ENCODE data around the gene IL17RB. TPM values are rescaled to one million over a fixed set of nuclear protein-coding genes. Genes with fewer than 3 reads are reported as not detected.

The IL17RB gene
- total RNA-seq, 1 donor from 2014 or later, result not detected

DNA sequence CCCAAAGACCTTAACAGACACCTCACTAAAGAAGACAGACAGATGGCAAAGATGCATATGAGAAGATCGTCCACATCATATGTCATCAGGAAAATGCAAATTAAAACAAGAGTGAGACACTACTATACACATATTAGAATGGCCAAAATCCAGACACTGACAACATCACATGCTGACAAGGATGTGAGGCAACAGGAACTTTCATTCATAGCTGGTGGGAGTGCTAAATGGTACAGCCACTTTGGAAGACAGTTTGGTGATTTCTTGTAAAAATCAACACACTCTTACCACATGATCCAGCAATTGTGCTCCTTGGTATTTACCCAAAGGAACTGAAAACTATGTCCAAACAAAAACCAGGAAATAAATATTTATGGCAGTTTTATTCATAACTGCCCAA is 17.8 kb upstream of the IL17RB start:
- DNase-seq (ENCODE audit: extremely low read depth, low read depth, low spot score), result no peak

DNA sequence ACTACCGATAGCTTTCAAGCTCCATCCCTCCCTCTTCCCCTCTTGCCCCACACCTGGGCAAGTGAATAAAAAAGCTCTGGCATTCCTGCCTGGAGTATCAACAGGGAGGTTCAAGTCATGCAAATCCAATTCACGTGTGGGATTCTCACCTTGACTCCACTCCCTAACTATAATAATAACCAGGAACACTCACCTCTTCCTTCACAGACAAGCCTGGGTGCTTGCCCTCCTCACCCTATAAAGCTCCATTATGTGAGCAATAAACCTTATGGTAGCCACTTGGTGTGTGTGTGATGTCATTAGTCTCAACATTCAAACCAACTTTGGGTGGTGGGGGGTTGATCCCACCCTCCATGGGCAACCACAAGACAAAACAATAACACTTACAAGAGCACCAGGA is 16.8 kb upstream of the IL17RB start:
- DNase-seq (ENCODE audit: extremely low read depth, low read depth, low spot score), result no peak

DNA sequence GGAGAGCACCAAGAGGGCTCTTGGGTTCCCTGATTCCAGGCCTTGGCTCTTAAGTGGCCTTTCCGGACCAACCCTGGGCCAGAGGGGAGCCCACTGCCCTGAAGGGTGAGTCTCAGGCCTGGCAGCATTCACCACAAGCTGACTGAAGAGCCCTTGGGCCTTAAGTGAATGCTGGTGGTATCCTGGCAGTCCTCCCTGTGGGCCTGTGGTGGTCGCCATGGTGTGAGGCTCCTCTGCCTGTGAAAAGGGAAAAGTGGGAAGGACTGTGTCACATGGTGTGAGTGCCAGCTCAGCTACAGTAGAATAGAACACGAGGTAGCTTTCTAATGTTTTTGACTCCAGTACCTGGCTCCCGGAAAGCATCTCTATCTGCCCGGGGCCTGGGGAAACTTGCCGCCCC is 15.4 kb upstream of the IL17RB start:
- DNase-seq (ENCODE audit: extremely low read depth, low read depth, low spot score), result no peak

DNA sequence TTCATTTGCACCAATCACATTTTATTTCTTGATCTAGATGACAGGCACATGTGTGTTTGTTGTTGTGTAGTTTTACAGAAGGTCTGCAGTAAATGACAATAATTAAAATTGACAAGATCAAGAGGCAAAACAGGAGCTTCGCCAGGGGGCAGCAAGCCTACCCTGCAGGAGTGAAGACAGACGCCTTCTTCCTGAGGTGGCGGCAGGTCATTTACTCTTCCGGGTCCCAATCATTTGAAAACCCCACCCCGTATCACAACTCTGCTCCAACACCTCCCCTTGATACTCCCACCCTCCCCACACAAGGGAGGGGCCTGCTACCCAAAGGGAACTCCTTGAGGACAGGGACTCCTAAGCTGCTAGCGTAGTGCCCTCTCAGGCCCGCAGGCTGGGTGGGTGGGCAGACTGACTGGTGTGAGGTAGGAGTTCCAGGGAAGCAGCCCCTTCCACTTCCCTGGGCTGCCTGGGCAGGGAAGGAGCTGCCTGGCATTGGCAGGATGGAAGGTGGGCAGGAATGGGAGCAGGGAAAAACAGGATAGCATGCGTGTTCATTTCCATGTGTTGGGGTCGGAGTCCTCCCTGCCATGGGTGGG is 13.2 kb upstream of the IL17RB start:
- DNase-seq (ENCODE audit: extremely low read depth, low read depth, low spot score), result no peak

- no peak for DNase-seq (ENCODE audit: extremely low read depth, low read depth, low spot score)
These were observed 12.7 kb upstream of the IL17RB start for GRCh38 chr3:53833700-53834099.

DNA sequence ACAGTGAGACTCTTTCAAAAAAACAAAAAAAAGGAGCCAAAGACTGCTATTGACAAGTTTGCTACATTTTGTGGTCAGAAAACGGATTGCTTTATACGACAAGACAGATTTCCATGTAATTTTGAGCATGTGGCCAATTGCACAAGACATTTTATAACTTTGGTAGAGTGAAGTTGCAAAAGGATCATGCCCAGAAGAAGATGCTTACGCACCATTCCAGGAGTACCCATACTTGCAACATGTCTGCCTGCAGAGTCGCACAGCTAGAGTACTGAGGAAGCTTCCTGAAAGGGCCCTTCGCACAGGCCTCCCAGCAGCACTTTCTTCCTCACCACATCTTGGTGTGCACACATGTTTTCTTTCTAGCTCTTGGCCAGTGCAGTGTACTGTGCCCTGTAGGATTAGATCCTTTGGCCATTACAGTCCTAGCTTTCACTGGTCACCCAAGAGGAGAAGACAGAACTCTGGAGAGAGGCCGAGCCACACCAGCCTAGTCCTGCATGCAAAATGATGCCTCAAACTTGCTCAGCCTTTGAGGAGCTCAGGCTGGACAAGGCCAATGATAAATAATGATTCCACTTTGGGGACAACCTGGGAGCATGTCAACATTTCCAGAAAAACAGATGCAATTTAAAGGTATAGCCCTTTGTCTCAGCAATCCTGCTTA is 11.8 kb upstream of the IL17RB start:
- DNase-seq (ENCODE audit: extremely low read depth, low read depth, low spot score), result no peak

GRCh38 chr3:53835257-53835656 is 11.1 kb upstream of the IL17RB start:
- no peak for DNase-seq (ENCODE audit: extremely low read depth, low read depth, low spot score)

DNA sequence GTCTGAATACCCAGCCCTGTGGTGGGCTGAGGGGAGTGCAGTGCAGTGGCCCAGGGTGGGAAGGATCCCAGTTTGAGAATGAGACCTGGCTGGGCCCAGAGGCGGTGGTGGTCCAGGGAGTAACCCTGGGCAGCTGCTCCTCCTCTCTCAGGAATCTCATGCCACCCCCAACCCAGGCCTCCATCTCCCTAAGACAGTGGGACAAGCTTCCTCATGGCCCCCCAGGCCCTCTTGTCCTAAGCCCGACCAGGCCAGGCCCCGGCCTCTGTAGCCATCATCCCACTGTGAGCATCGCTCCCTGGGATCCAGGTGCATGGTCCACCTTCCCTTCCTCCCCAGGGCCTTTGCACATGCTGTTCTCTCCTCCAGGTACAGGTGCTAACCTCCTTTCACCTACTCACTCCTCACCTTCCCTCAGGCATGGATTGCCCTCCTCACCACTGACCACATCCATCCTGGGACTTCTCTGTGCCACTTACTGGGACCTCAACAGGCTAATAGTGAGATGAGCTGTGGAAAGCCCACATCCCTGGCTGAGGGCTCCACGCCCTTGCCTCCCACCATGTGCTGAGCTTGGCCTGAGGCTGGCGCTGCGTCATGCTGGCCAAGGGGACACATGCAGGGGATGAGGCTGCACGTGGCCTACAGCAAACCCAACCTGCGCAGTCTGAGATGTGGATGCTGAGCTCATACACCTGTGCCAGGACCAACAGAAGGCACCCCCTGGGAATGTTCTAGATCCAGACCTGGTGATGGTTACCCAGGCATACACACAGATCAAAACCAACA is 10.1 kb upstream of the IL17RB start:
- DNase-seq (ENCODE audit: extremely low read depth, low read depth, low spot score), result no peak

GRCh38 chr3:53837331-53837730 is 9.0 kb upstream of the IL17RB start:
- DNase-seq (ENCODE audit: extremely low read depth, low read depth, low spot score), result no peak

DNA sequence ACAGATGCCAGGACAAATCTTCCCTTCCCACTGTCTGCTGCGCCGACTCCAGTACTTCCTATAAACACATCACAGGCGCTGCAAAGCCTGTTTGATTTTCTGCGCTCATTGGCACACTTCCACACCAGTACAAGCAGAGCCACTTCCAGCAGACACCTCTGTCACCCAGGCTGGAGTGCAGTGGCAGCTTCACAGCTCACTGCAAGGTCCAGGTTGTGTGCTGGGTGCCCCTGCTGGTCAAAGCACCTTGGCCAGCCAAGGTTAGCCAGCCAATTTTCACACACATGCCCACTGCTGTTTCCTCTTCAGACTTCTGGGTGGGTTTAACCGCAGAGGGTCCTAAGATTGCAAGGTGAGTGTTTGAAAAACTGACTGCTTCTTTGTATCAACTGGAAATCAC is 5.1 kb upstream of the IL17RB start:
- DNase-seq (ENCODE audit: extremely low read depth, low read depth, low spot score), result no peak

- no peak for DNase-seq (ENCODE audit: extremely low read depth, low read depth, low spot score)
These were observed 3.8 kb upstream of the IL17RB start for GRCh38 chr3:53842436-53843194.

DNA sequence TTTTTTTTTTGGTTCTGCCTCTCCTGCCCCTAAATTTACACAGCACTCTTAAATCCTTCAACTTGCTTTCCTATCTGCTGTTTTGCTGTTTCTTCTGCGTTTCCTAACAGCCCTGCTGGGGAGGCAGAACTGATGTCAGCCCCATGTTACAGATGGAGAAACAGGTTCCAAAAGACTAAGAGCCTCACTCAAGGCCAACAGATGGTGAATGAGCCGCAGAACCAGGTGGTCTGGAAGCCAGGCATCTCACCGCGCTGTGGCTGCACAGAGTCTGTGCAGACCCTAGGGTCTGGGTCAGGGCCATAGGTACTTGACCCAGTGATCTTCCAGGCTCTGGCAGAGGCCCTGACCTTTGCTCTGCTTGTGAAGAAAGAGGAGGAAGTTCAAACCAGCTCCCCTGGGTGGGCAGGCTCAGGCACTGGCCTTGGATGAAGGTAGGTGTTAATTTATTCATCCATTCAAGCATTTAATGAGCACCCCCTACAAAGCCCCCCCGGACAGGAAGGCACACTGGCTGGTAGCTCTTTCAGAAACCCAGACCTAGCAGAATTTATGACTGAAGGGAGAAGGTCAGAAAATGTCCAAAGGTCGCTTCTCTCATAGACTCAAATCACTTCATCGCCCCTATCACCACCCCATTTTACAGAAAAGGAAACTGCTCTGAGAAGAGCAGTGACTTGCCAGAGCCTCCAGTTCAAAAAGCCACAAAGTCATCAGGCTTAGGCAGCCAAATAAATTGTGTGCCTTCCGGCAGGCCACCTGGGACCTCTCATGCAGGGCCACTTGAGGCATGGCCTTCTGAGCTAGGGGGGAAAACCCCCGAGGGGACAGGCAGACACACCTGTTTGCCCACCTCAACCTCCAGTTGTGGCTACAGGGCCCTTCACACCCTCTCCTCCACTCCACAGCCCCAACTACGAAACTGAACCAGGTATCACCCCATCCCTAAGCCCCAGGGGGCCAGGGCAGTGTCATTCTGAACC is 2.9 kb upstream of the IL17RB start:
- DNase-seq (ENCODE audit: extremely low read depth, low read depth, low spot score), result no peak

DNA sequence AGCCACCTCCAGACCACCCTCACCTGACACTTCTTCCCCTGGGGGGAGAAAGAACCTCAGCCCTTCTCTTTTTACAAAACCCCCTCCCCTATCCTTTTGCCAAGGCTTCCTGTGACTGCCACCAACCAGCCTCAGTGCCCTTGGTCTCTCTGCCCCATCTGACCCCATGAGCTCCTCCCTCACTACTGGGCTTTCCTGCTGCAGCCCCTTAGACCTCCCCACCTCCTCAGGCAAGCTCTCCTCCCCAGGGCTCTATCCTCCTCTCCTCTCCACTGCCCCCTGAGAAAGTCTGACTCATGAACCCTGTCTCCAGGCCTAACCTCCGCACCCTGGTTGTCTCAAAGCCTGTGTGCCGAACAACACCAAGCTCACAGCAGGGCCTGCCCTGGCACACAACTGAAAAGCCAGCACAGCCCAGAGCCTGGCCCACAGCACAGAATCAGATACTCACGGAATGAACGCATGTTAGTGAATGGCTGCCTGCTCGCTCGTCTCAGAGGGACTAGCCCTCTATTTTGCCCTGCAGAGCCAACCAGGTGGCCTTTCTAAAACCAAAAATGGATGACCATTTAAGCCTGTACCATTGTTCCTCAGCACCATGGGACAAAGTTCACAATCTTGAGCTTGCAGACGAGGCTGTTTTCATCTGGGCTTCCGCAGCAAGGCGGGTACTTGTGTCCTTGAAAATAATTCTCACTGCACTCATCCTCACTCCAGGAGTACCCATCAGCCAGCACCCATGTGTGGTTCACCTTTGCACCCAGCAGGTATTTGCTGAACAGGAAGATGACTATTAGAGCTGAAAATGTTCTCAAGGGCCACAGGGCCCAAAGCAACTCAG is 1.9 kb upstream of the IL17RB start:
- DNase-seq (ENCODE audit: extremely low read depth, low read depth, low spot score), result no peak

GRCh38 chr3:53845103-53845880 is 1.1 kb upstream of the IL17RB start:
- DNase-seq (ENCODE audit: extremely low read depth, low read depth, low spot score), result no peak

GRCh38 chr3:53845881-53846133 is 561 bp upstream of the IL17RB start:
- DNase-seq (ENCODE audit: extremely low read depth, low read depth, low spot score), result no peak

DNA sequence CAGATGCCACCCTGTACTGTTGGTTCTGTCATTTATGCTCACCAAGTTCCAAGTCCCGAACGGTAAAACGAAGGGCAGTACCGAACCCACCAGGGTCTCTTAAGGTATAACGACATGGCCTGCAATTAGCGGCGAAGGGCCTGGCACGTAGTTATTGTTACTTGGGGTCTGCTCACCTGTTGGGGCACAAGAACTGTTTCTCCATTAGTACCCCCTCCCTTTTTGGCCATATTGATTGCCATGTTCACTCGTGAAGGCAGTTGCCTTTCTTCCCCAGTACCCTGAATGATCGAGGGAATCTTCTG is 435 bp downstream of the IL17RB start:
- DNase-seq (ENCODE audit: extremely low read depth, low read depth, low spot score), result no peak

- DNase-seq (ENCODE audit: extremely low read depth, low read depth, low spot score), result no peak
These were observed 3.5 kb downstream of the IL17RB start for GRCh38 chr3:53849916-53850315.

- DNase-seq (ENCODE audit: extremely low read depth, low read depth, low spot score), result no peak
These were observed 4.5 kb downstream of the IL17RB start for GRCh38 chr3:53850895-53851294.

DNA sequence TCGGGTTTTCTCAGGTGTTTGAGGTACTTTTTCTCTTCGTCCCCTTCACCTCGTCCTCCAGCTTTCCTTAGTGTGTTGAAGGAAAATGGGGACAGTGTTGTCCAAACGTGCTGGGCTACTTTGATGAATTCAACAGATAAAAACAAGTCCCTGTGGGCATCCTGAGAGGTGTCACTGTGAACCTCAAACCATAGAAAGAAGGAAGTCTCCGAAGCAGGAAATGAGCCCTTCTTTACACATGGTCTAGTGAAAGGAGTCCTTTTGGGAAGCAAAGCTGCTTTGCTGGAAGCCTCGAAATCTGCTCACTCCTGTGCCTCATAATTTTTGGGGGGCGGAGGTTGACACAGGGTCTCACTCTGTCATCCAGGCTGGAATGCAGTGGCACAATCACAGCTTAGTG is 10.6 kb downstream of the IL17RB start:
- DNase-seq (ENCODE audit: extremely low read depth, low read depth, low spot score), result no peak

Data from glomerular endothelial cell (primary cell).